PC-3 (cell line): ENCODE data around the gene GDAP1L1. TPM values are rescaled to one million over a fixed set of nuclear protein-coding genes. Genes with fewer than 3 reads are reported as not detected.

Experiments used
- ATAC-seq: fragments of 200-7000 bp; cut with Tn5 transposase; 2 replicates; pipeline ENCODE4 v1.9.1; 2020; ENCODE audit warnings: mild to moderate bottlenecking, moderate library complexity
- BruUV-seq: library from RNA; stranded (reverse); fragments of 400-500 nt; replicated peaks from 2 replicates; lab custom pipeline; 2021; lab: Mats Ljungman, UMichigan
- CTCF ChIA-PET: fragments of 300-600 bp; sonication (Branson Sonifier 250); formaldehyde crosslinking; loops from one replicate; lab custom pipeline; 2022; ENCODE audit warnings: antibody characterized with exemption; lab: Charles Lee
- POLR2A ChIA-PET: fragments of 300-600 bp; sonication (Branson Sonifier 250); formaldehyde crosslinking; loops from one replicate; lab custom pipeline; 2022; ENCODE audit warnings: antibody characterized with exemption; ENCODE audit not compliant: unreplicated experiment; lab: Charles Lee
- DNase-seq: peaks from one replicate; pipeline ENCODE4 v3.0.0-alpha.2; 2015
- H2AFZ ChIP-seq: fragments of 300-600 bp; sonication (generic); 2 replicates; pipeline ENCODE4 v1.6.0; 2016; ENCODE audit warnings: antibody characterized with exemption, low read length
- H3F3A ChIP-seq: fragments of 300-600 bp; sonication (generic); one replicate; pipeline ENCODE4 v1.6.0; 2017; ENCODE audit warnings: antibody characterized with exemption, low read length, control low read depth, mild to moderate bottlenecking; ENCODE audit not compliant: unreplicated experiment
- H3K27ac ChIP-seq: fragments of 300-600 bp; sonication (generic); 2 replicates; pipeline ENCODE4 v1.5.1; 2016; ENCODE audit warnings: mild to moderate bottlenecking, low read length
- H3K27me3 ChIP-seq: fragments of 300-600 bp; sonication (generic); 2 replicates; pipeline ENCODE4 v1.6.1; 2016; ENCODE audit warnings: low read length, mixed read lengths
- H3K36me3 ChIP-seq: fragments of 300-600 bp; sonication (generic); 2 replicates; pipeline ENCODE4 v1.6.1; 2016; ENCODE audit warnings: low read depth, mixed run types, low read length, mixed read lengths
- H3K4me1 ChIP-seq: fragments of 300-600 bp; sonication (generic); 2 replicates; pipeline ENCODE4 v1.5.1; 2016; ENCODE audit warnings: low read length; ENCODE audit not compliant: insufficient read depth
- H3K4me2 ChIP-seq: fragments of 300-600 bp; sonication (generic); 2 replicates; pipeline ENCODE4 v1.6.0; 2016; ENCODE audit warnings: low read length
- H3K4me3 ChIP-seq: fragments of 300-600 bp; sonication (generic); 2 replicates; pipeline ENCODE4 v1.5.1; 2016; ENCODE audit warnings: mild to moderate bottlenecking, low read length, mixed read lengths
- H3K79me2 ChIP-seq: fragments of 300-600 bp; sonication (generic); 2 replicates; pipeline ENCODE4 v1.6.1; 2017; ENCODE audit warnings: low read length, mixed read lengths
- H3K9ac ChIP-seq: fragments of 300-600 bp; sonication (generic); 2 replicates; pipeline ENCODE4 v1.6.0; 2016; ENCODE audit warnings: mild to moderate bottlenecking, low read length
- H3K9me2 ChIP-seq: fragments of 300-600 bp; sonication (generic); replicated peaks from 2 replicates; pipeline ENCODE4 v1.6.1; 2016; ENCODE audit warnings: mixed run types, low read length, mixed read lengths
- H3K9me3 ChIP-seq: fragments of 300-600 bp; sonication (generic); 2 replicates; pipeline ENCODE4 v1.6.1; 2016; ENCODE audit warnings: low read length, mixed read lengths
- H4K20me1 ChIP-seq: fragments of 300-600 bp; sonication (generic); 2 replicates; pipeline ENCODE4 v1.6.1; 2016; ENCODE audit warnings: low read length, mixed read lengths
- CTCF ChIP-seq: fragments of 300-600 bp; sonication (generic); conservative IDR thresholded peaks from 2 replicates; pipeline ENCODE4 v1.5.1; 2017; ENCODE audit warnings: antibody characterized with exemption, low read depth, mild to moderate bottlenecking, low read length
- EZH2 ChIP-seq: fragments of 300-600 bp; sonication (generic); IDR thresholded peaks from one replicate; pipeline ENCODE4 v1.6.1; 2017; ENCODE audit warnings: antibody characterized with exemption, mild to moderate bottlenecking, low read length; ENCODE audit not compliant: unreplicated experiment
- EZH2phosphoT487 ChIP-seq: fragments of 300-600 bp; sonication (generic); IDR thresholded peaks from 2 replicates; pipeline ENCODE4 v1.6.1; 2018; ENCODE audit warnings: mild to moderate bottlenecking, antibody characterized with exemption, low read length, borderline replicate concordance
- intact Hi-C: fragments of 100-400 bp; cut with micrococcal nuclease; formaldehyde crosslinking; loops from 2 replicates; pipeline ENCODE4 v1.9.0; 2023
- total RNA-seq: library from RNA; depleted of rRNA; stranded (reverse); fragments of >200 nt; gene quantifications from 2 replicates; pipeline ENCODE4 v1.2.3, GENCODE V29; 2014

GDAP1L1 gene
- total RNA-seq, 1 experiment from 2014 or later, result not detected

DNA sequence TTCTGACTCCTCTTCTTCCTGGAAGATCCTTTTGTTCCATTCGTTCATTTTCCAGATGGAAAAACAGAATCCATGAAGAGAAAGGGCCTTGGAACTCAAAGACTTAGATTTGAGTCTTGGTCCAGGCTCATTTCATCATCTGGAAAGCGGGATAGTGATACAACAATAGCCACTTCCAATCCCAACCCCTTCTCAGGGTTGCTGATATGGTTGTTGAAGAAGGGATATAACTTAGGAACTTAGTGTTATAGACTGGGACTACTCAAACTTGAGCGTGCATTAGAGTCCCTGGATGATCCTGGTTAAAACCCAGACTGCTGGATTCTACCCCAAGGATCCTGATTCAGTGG lies 1.3 kb downstream of the GDAP1L1 start:
- Histone ChIP-seq H3K9ac (no peak overlapping the region), H3K4me2 (no peak overlapping the region), H4K20me1 (no peaks in the 10 kb centered on the region), H2AFZ (no peak overlapping the region), H3K79me2 (no peaks in the 10 kb centered on the region), H3K27me3 (no peaks in the 10 kb centered on the region), H3K9me3 (no peaks in the 10 kb centered on the region), H3K9me2 (no peaks in the 10 kb centered on the region), H3K36me3 (no peaks in the 10 kb centered on the region), H3K27ac (no peak overlapping the region), H3F3A (no peaks in the 10 kb centered on the region), H3K4me1 (no peaks in the 10 kb centered on the region), H3K4me3 (no peak overlapping the region)
- DNase-seq (no peak), ATAC-seq (no peak)
- POLR2A ChIA-PET, result no interaction called here
- intact Hi-C loops, result no loop called here
- no TSS peak for BruUV-seq
- TF ChIP-seq EZH2, result no peak
- CTCF ChIA-PET, result no interaction called here

DNA sequence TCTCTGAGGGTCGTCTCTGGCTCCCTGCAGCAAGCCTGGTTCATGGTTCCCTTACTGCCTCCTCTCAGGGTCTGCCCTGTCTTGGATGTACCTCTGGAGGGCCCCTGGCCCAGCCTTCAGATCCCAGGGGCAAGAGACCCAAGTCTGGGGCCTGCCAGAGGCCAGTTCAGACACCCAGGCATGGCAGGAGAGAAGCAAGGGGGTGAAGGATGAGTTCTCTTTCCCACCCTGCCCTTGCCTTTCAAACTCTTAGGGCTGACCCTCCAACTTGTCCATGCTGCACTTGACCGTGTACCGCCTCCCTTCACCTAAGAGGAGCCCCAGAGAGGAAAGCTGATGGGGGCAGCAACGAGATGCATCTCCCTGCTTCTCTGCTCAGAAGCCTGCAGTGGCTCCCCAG lies 4.2 kb downstream of the GDAP1L1 start:
- ChIA-PET POLR2A (no interaction called here), CTCF (no interaction called here)
- Histone ChIP-seq H3K4me2 (no peak overlapping the region), H3K27ac (no peak overlapping the region), H3K79me2 (no peaks in the 10 kb centered on the region), H3K9me2 (no peaks in the 10 kb centered on the region), H2AFZ (no peak overlapping the region), H3K4me3 (no peak overlapping the region), H4K20me1 (no peaks in the 10 kb centered on the region), H3K9ac (no peak overlapping the region), H3K27me3 (no peaks in the 10 kb centered on the region), H3F3A (no peaks in the 10 kb centered on the region), H3K36me3 (no peaks in the 10 kb centered on the region), H3K9me3 (no peaks in the 10 kb centered on the region), H3K4me1 (no peaks in the 10 kb centered on the region)
- intact Hi-C loops, result no loop called here
- ATAC-seq (no peak), DNase-seq (no peak)
- BruUV-seq, result no TSS peak
- TF ChIP-seq EZH2phosphoT487, result no peak
- no peak for TF ChIP-seq CTCF
- TF ChIP-seq EZH2, result no peak

GRCh38 chr20:44253528-44253927 lies 6.4 kb downstream of the GDAP1L1 start:
- no peaks in the 10 kb centered on the region for H3K79me2 ChIP-seq
- DNase-seq (no peak), ATAC-seq (no peak)
- H2AFZ ChIP-seq, result no peak overlapping the region
- no peak overlapping the region for H3K9ac ChIP-seq
- H3K4me1 ChIP-seq, result no peaks in the 10 kb centered on the region
- CTCF ChIA-PET, result no interaction called here
- H3K9me3 ChIP-seq, result no peaks in the 10 kb centered on the region
- H3F3A ChIP-seq, result no peaks in the 10 kb centered on the region
- no peaks in the 10 kb centered on the region for H3K9me2 ChIP-seq
- no peaks in the 10 kb centered on the region for H4K20me1 ChIP-seq
- POLR2A ChIA-PET, result no interaction called here
- no TSS peak for BruUV-seq
- H3K27me3 ChIP-seq, result no peaks in the 10 kb centered on the region
- H3K36me3 ChIP-seq, result no peaks in the 10 kb centered on the region
- H3K4me3 ChIP-seq, result no peak overlapping the region
- TF ChIP-seq CTCF, result peak; percentile 24; the same call in 1 of the 2 replicates
- no peak for TF ChIP-seq EZH2phosphoT487
- intact Hi-C loops, result no loop called here
- no peak overlapping the region for H3K4me2 ChIP-seq
- no peak overlapping the region for H3K27ac ChIP-seq
